ENCODE results near the gene MAN2A2.

MAN2A2 gene

GRCh38 chr15:90889313-90889730, 13.8 kb upstream of the MAN2A2 start:
- TF ChIP-seq, protein P1, sequence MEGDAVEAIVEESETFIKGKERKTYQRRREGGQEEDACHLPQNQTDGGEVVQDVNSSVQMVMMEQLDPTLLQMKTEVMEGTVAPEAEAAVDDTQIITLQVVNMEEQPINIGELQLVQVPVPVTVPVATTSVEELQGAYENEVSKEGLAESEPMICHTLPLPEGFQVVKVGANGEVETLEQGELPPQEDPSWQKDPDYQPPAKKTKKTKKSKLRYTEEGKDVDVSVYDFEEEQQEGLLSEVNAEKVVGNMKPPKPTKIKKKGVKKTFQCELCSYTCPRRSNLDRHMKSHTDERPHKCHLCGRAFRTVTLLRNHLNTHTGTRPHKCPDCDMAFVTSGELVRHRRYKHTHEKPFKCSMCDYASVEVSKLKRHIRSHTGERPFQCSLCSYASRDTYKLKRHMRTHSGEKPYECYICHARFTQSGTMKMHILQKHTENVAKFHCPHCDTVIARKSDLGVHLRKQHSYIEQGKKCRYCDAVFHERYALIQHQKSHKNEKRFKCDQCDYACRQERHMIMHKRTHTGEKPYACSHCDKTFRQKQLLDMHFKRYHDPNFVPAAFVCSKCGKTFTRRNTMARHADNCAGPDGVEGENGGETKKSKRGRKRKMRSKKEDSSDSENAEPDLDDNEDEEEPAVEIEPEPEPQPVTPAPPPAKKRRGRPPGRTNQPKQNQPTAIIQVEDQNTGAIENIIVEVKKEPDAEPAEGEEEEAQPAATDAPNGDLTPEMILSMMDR (IDR thresholded peaks at IDR 0.05; ENCODE audit: low read depth, low read length), result no peak
- in situ Hi-C loops (cut with HindIII; ENCODE audit: low sequenced_read_pairs), result no loop called here
- DNase-seq (ENCODE audit: low read depth, low spot score), result no peak
- H3K4me3 ChIP-seq (ENCODE audit: low read depth, low read length), result no peak overlapping the region

DNA sequence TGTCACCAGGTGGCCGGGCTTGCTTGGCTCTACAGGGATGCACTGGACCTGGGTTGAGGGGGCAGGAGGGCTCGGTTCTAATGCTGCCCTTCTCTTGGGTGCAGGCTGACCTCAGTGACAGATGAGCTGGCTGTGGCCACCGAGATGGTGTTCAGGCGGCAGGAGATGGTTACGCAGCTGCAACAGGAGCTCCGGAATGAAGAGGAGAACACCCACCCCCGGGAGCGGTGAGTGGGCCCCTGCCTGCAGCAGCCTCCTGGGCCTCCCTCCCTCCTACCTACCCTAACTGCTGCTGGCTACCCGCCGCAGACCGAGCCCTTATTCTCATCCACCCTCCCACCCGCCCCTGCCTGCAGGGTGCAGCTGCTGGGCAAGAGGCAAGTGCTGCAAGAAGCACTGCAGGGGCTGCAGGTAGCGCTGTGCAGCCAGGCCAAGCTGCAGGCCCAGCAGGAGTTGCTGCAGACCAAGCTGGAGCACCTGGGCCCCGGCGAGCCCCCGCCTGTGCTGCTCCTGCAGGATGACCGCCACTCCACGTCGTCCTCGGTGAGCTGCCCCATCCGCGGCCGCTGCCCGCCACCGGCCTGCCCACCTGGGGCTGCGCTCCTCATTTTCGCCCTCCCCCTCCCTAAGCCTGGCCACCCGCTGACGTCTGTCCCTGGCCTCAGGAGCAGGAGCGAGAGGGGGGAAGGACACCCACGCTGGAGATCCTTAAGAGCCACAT, 13.2 kb upstream of the MAN2A2 start:
- no peak overlapping the region for H3K4me3 ChIP-seq (ENCODE audit: low read depth, low read length)
- no peak for DNase-seq (ENCODE audit: low read depth, low spot score)
- in situ Hi-C loops (cut with HindIII; ENCODE audit: low sequenced_read_pairs), result no loop called here
- TF ChIP-seq, protein P1 (IDR thresholded peaks at IDR 0.05; ENCODE audit: low read depth, low read length), result no peak

GRCh38 chr15:90890839-90891238, 12.3 kb upstream of the MAN2A2 start:
- DNase-seq (ENCODE audit: low read depth, low spot score), result no peak
- in situ Hi-C loops (cut with HindIII; ENCODE audit: low sequenced_read_pairs), result no loop called here
- H3K4me3 ChIP-seq (ENCODE audit: low read depth, low read length), result no peak overlapping the region
- TF ChIP-seq, protein P1 (IDR thresholded peaks at IDR 0.05; ENCODE audit: low read depth, low read length), result no peak

DNA sequence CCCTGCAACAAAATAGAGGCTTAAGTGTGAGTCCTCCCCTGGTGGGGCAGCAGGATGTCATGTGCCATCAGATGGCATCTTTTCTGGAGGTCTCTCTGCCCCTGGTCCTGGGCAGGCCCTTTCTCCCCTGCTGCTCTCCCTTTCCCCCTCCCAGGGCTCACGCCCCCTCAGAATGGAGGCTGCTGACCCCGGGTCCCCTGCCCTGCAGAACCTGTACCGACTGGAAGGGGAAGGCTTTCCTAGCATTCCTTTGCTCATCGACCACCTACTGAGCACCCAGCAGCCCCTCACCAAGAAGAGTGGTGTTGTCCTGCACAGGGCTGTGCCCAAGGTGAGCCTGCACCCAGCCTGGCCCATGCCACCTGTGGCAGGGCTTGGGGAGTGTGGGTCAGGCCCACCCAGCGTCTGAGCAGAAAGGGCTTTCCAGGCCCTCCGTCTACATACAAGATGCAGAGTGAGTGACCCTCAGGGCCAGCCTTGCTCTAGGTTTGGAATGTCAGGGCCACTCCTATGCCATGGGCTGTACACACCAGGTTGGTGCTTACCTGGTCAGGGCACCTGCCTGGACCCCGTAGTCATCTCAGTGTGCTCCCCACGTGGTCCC, 11.7 kb upstream of the MAN2A2 start:
- in situ Hi-C loops (cut with HindIII; ENCODE audit: low sequenced_read_pairs), result no loop called here
- DNase-seq (ENCODE audit: low read depth, low spot score), result no peak
- TF ChIP-seq, protein P1 (IDR thresholded peaks at IDR 0.05; ENCODE audit: low read depth, low read length), result no peak
- no peak overlapping the region for H3K4me3 ChIP-seq (ENCODE audit: low read depth, low read length)

DNA sequence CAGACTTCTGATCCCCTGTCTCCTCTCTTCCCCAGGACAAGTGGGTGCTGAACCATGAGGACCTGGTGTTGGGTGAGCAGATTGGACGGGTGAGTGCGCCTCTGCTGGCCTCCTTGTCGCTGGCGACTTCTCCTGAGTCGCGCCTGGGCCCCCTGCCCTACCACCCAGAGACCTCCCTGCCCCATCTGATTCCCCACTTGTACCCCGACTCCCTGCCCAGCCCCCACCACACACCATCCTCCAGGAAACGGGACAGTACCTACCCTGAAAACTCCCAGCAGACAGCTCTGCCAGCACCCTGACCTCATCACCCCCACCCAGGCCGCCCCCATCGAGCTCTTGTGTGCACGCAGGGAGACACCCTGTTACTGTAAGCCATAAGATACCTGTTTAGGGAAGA, 11.1 kb upstream of the MAN2A2 start:
- no peak for DNase-seq (ENCODE audit: low read depth, low spot score)
- H3K4me3 ChIP-seq (ENCODE audit: low read depth, low read length), result no peak overlapping the region
- TF ChIP-seq, protein P1 (IDR thresholded peaks at IDR 0.05; ENCODE audit: low read depth, low read length), result no peak
- in situ Hi-C loops (cut with HindIII; ENCODE audit: low sequenced_read_pairs), result no loop called here

DNA sequence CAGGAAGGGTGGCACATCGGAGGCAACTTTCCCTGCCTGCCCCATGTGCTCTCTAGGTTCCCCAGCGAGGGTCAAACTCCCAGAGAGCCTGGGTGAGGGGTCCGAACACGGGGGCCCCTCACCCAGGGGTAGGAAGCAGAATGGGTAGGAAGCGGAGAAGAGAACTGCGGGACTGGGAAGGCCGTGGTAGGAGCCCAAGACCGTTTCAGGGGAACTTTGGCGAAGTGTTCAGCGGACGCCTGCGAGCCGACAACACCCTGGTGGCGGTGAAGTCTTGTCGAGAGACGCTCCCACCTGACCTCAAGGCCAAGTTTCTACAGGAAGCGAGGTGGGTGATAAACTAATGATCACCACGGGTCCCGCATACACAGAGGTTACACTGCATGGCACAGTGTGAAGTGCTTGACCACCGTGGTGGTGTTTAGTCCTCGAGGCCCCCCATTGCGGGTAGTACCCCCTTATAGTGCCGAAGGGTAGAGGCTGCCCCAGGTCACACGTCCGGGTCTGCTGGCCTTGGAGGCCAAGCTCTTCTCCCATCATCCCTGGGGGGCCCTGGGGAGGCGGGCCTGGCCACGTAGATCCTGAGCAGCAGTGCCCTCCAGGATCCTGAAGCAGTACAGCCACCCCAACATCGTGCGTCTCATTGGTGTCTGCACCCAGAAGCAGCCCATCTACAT, 10.5 kb upstream of the MAN2A2 start:
- in situ Hi-C loops (cut with HindIII; ENCODE audit: low sequenced_read_pairs), result no loop called here
- no peak overlapping the region for H3K4me3 ChIP-seq (ENCODE audit: low read depth, low read length)
- no peak for DNase-seq (ENCODE audit: low read depth, low spot score)
- TF ChIP-seq, protein P1 (IDR thresholded peaks at IDR 0.05; ENCODE audit: low read depth, low read length), result no peak
